HG02623 (cell line): ENCODE results near the gene POLR3H.
"Not testable (repeated sequence)": the region's sequence is repeated elsewhere in the genome, so short reads cannot be mapped to it uniquely, and the experiment has no call there.

Experiments used
- ATAC-seq: cut with Tn5 transposase; IDR thresholded peaks from one replicate; pipeline ENCODE4 v1.9.1; 2021; ENCODE audit warnings: moderate library complexity; ENCODE audit not compliant: unreplicated experiment

Gene POLR3H

DNA sequence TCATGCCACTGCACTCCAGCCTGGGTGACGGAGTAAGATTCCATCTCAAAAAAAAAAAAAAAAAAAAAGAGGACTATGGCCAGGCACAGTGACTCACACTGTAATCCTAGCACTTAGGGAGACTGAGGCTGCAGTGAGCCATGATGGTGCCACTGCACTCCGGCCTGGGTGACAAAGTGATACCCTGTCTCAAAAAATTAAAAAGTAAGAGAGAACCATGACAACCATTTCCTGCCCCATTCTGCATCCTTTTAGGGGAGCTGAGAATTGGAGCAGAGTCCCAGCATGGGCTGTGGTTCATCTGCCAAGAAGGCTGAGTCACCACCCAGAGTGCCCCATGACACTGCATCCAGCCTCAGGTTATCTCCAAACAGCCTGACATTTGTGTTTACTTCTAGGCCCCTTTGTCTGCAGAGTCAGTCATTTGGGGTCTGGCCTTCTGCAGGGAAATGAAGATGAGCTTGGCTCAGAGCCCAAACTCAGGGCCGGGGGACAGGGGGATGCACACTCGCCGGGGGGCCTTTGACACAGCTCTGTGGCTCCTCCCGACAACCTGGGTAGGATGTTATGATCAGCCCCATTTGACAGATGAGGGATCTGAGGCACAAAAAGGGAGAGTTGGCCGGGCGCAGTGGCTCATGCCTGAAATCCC, 21.3 kb upstream of the POLR3H start:
- ATAC-seq: no peak

DNA sequence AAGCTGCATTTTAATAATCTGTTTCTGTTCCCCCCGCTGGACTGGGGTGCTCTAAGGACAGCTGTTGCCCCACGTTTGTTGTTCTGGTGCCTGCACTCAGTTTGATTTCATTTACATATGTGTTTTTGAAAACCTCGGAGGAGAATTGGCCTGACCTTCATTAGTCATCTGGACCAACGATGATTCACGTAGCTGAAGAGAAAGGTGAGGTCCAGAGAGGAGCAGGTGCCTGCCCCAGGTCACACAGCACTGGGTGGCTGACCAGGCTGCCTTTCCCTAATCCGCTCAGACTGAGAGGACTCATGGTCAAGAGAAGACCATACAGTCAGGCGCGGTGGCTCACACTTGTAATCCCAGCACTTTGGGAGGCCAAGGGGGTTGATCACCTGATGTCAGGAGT, 20.3 kb upstream of the POLR3H start:
- no peak for ATAC-seq

- no peak for ATAC-seq
Observed at GRCh38 chr22:41563051-41563711, 18.9 kb upstream of the POLR3H start.

DNA sequence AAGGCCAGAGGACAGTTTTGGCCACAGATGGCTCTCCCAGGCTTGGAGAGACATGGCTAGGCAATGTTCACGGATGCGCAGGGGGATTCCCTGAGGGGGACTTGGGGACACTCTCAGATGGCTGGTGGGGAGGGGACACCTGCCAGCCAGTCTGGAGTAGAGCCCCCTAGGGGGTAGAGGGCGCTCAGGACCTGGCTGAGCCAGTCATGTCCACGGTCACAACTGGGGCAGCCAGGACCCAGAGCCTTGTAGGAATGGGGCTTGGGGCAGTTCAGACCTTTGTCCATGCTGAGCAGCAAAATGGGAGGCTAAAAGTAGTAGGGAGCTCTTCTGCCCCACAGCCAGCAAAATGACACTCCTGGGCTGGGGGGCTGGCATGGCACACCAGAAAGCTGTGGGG, 18.2 kb upstream of the POLR3H start:
- no peak for ATAC-seq

GRCh38 chr22:41561788-41562187, 17.5 kb upstream of the POLR3H start:
- ATAC-seq: no peak

- no peak for ATAC-seq
Observed at GRCh38 chr22:41561335-41561734, 17.1 kb upstream of the POLR3H start.

DNA sequence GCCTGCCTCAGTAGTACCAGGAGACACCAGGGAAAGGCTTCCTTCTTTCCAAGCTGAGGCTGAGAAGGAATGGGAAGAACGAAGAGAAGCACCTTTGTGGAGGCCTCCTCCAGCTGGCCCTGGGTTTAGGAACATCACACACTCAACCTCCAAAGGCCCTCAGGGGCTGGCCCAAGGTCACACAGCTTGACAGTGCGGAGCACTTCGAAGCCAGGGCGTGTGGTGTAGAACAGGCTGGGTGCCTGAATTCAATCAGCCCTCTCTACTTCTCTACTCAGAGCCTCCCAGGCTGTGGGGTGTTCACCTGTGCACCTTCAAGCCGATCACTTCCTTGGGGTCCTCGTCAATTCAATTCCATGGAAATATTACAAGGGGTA, 15.8 kb upstream of the POLR3H start:
- no peak for ATAC-seq

DNA sequence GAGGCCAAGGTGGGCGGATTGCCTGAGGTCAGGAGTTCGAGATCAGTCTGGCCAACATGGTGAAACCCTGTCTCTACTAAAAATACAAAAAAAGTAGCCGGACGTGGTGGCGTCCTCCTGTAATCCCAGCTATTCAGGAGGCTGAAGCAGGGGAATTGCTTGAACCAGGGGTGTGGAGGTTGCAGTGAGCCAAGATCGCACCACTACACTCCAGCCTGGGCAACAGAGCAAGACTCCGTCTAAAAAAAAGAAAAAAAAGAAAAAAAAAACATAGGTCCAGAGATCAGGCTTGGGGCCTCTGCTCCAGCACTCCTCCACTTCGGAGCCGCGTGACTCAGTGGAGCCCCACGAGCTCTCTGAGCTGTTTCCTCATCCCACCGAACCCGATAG, 14.0 kb upstream of the POLR3H start:
- ATAC-seq: not testable (repeated sequence)

DNA sequence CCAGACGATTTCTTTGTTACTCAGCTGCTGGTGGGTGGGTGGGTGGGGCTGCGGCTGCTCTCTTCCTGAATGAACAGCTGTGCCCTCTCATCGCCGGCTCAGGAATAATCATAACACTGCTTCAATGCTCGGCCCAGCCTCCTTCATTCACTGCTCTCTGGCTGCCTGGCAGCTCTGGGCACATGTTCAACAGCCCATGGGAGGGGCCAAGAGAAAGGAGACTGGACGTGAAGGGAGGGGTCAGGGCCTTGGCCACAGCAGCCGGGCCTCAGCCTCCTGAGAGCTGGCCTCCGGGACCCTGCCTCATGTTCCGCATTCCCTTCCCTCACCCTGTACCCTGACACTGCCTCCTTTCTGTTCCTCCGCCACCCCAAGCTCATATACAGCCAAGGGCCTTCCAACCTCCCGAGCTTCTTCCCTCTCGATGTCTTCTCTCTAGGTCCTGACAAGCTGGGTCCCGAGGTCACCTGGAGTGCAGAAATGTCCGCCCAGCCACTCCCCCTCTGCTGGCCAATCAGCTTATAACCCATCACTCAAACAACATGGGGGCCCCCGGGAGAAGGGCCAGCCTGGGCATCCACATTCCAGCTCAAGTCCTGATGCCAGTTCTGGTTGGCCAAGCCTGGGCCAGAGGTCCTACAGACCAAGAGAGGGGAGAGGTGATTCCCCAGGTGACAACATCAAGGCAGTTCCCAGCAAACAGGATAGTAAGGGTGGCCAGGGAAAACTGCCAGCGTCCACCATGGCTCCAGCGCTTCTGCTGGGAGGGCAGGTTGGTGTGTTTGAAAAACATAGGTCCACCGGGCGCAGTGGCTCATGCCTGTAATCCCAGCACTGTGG, 13.4 kb upstream of the POLR3H start:
- ATAC-seq: no peak

DNA sequence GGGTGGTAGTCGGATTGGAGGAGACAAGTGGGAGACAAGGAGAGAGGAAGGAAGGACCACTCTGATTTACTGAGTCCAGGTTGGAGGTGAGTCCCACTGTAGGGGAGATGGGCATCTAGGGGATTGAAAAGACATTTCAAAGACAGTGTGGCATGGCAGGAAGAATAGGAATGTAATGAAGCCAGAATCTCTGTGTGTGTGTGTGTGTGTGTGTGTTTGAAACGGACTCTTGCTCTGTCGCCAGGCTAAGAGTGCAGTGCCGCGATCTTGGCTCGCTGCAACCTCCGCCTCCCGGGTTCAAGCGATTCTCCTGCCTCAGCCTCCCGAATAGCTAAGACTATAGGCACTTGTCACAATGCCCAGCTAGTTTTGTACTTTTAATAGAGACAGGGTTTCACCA, 12.3 kb upstream of the POLR3H start:
- no peak for ATAC-seq

GRCh38 chr22:41555325-41555982, 11.2 kb upstream of the POLR3H start:
- ATAC-seq: no peak

GRCh38 chr22:41551877-41552582, 7.8 kb upstream of the POLR3H start:
- no peak for ATAC-seq

DNA sequence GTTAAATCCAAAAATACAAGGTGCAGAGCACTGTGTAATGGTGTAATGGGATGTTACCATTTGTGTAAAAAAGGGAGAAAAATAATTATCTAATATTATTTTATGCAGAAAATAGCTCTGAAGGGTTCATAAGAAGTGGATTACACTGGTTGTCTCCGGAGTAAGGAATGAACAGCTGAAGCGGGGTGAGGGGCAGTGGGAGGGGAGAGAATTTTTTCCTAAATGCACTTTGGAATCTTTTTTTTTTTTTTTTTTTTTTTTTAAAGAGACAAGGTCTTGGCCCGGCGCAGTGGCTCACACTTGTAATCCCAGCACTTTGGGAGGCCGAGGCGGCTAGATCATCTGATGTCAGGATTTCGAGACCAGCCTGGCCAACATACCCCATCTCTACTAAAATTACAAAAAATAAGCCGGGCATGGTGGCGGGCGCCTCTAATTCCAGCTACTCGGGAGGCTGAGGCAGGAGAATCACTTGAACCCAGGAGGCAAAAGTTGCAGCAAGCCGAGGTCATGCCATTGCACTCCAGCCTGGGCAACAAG, 6.8 kb upstream of the POLR3H start:
- ATAC-seq: no peak

- ATAC-seq: no peak
Observed at GRCh38 chr22:41548830-41549211, 4.6 kb upstream of the POLR3H start.

- no peak for ATAC-seq
Observed at GRCh38 chr22:41544671-41545476, 604 bp upstream of the POLR3H start.

- no peak for ATAC-seq
Observed at GRCh38 chr22:41542224-41542623, 2.0 kb downstream of the POLR3H start.

DNA sequence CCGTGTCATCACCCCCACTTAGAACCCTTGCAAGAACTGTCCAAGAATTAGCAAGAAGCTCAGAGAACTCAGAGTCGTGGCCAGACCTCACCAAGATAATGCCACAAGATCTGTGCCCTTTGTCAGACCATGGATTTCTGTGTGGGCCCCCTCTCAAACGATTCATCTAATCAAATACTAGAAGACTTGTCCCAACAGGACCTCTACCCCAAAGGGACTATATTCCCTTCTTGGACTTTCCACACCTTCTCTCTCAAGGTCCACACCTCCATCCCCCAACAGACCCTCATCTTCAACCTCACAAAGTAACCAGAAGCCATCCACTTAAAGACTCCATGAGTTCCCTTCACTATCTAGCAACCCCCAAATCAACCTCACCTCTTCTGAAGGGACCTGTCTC, 2.8 kb downstream of the POLR3H start:
- ATAC-seq: no peak

GRCh38 chr22:41540365-41540764, 3.9 kb downstream of the POLR3H start:
- no peak for ATAC-seq

- no peak for ATAC-seq
Observed at GRCh38 chr22:41540006-41540315, 4.3 kb downstream of the POLR3H start.
